Muscle of back (tissue), 13 donors: Measurements from ENCODE around the gene ARHGAP20. TPM values are rescaled to one million over a fixed set of nuclear protein-coding genes. Genes with fewer than 3 reads are reported as not detected.

ENCODE experiments used
- DNase-seq, 3 donors: peaks; one replicate each; pipeline versions ENCODE4 v3.0.0 to v3.0.0-alpha.2; 2013
- long read RNA-seq, 9 donors: transcript quantifications; one replicate each; lab custom pipeline, GENCODE V29; 2026
- polyA plus RNA-seq, 10 donors: library from polyadenylated mRNA; unstranded; fragments of 120-200 nt; gene quantifications; one replicate each; pipeline ENCODE4 v1.2.1, GENCODE V29; 2013; ENCODE audit not compliant: insufficient read length in 10 of 10

The ARHGAP20 gene
- 10 to 100 TPM in 4 of 10 donors, 1 to 10 TPM in 6; 7.0 to 12.8 (median 9.3) TPM for polyA plus RNA-seq
- long read RNA-seq, donor 1: 0 reads
- long read RNA-seq, donor 2, partial matches to known transcripts: 5 of 5 reads
- long read RNA-seq, donor 2, other reads (novel, unspliced or antisense): 0 of 5 reads
- long read RNA-seq, donor 3: 0 reads
- long read RNA-seq, donor 4: 0 reads
- long read RNA-seq, donor 5: 0 reads
- long read RNA-seq, donor 6: 0 reads
- long read RNA-seq, donor 7: 0 reads
- long read RNA-seq, donor 8, partial matches to known transcripts: 11 of 11 reads
- long read RNA-seq, donor 8, other reads (novel, unspliced or antisense): 0 of 11 reads
- long read RNA-seq, donor 9: 0 reads

GRCh38 chr11:110711776-110712658, at the start of gene ARHGAP20:
Gene ARHGAP20 (minus strand): TSS chr11:110712437. CDS start chr11:110712231, 206 bp downstream.
- peak; percentile 79 to 93 (median 86) for DNase-seq

DNA sequence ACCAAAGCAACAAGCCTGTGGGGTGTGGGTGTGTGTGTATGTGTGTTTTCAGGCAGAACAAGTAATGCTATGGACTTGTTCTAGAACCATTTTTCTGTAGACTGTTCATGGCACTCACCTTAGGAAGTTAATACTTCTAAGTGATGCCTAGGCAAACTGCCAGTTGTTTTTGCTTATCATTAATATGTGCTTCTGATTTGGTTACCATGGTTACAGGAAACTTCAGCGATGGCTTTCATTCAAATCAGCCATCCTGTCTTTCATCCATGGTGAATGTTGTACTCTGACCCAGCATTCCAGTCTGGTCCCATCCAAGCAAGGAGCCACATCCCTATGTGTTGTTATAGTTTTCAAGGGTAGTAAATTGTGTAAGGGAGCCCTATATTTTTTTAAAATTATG, 49.8 kb upstream of the ARHGAP20 start:
- no peak for DNase-seq

GRCh38 chr11:110761131-110761530, 48.9 kb upstream of the ARHGAP20 start:
- no peak for DNase-seq

DNA sequence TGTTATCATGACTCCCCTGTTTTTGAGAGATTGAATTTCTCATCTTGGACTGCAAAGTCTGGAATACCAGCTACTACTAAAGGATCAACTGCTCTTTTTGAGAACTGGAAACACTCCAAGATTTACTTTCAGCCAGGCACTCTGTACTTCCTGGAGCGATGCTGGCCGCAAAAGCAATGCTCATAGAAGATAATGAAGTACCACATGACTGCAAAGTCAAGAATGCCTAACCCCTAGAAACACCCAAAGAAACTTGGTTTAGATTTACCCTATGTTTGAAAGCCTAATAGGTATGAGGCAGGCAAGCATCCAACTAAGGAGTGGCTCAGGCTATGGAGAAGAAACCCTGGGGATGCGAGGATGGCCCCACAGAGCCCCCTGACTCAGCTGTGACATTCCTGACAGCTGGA, 47.7 kb upstream of the ARHGAP20 start:
- peak in 2 of 3 donors; percentile 12 to 42 for DNase-seq

GRCh38 chr11:110757962-110758755, 45.9 kb upstream of the ARHGAP20 start:
- DNase-seq: no peak

DNA sequence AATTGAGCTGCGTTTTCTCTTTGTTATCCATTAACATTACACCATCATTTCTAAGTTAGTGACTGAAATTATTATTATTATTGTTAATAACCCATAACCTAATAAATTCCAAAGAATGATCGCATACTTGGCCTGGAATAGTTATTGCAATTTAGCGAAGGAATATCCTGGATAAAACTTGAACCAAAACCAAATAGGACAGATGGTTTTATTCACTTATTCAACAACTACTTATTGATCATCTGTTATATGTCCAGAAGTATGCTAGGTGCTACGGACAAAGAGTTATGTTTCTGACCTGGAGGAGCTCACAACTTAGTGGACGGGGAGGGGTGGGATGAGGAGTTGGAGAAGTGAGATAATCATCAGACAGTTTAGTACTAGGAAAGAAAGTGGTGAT, 44.8 kb upstream of the ARHGAP20 start:
- peak in 2 of 3 donors; percentile 27 to 62 for DNase-seq

- DNase-seq: no peak
Measured at GRCh38 chr11:110755941-110756340, 43.7 kb upstream of the ARHGAP20 start.

DNA sequence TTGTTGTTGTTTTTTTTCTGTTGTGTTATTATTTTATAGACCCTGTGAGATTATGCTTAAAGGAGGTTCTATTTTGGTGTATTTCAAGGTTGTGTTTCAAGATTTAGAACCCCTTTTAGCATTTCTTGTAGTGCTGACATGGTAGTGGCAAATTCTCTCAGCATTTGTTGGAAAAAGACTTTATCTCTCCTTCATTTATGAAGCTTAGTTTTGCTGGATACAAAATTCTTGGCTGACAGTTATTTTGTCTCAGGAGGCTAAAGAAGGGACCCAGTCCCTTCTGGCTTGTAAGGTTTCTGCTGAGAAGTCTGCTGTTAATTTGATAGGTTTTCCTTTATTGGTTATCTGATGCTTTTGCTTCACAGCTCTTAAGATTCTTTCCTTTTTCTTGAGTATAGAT, 40.7 kb upstream of the ARHGAP20 start:
- no peak for DNase-seq

DNA sequence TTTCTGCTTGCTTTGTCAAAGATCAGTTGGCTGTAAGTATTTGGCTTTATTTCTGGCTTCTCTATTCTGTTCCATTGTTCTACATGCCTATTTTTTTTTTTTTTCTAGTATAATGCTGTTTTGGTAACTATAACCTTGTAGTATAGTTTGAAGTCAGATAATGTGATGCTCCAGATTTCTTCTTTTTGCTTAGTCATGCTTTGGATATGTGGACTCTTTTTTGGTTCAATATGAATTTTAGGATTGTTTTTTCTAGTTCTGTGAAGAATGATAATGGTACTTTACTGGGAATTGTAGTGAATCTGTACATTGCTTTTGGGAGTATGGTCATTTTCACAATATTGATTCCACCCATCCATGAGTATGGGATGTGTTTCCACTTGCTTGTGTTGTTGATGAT, 37.9 kb upstream of the ARHGAP20 start:
- no peak for DNase-seq

DNA sequence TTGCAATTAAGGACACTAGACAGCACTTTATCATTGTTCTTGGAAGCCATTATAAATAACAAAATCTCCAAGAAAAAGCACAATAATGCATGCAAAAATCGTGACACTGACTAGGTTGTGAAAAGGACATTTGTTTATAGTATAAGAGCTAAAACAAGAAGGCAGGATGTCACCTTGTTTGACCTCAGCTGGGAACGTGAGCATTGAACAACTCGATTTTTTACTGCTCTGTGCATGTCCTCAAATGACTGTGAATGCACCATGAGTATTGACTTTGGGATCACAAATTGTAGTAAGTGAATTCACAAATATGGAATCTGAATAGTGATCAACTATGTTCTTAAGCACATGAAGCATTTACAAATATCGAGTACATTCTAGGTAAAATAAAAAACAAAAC, 35.3 kb upstream of the ARHGAP20 start:
- DNase-seq: no peak

- DNase-seq: no peak
Measured at GRCh38 chr11:110738641-110739040, 26.4 kb upstream of the ARHGAP20 start.

GRCh38 chr11:110737593-110737992, 25.4 kb upstream of the ARHGAP20 start:
- no peak for DNase-seq

DNA sequence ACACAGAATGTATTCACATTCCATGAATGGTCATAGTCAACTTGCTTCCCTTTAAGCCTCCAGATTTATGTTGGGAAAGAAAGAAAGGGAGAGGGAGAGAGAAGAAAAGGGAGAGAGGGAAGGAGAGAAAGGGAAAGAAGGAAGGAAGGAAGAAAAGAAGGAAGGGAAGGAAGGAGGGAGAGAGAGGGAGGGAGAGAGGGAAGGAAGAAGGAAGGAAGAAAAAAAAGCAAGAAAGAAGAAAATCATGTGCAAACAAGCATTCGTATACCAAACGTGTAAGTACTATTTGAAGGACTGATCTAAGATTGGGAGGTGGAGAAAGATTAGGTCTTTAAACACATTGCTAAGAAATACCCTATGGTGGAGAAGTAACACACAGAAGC, 23.9 kb upstream of the ARHGAP20 start:
- DNase-seq: no peak

DNA sequence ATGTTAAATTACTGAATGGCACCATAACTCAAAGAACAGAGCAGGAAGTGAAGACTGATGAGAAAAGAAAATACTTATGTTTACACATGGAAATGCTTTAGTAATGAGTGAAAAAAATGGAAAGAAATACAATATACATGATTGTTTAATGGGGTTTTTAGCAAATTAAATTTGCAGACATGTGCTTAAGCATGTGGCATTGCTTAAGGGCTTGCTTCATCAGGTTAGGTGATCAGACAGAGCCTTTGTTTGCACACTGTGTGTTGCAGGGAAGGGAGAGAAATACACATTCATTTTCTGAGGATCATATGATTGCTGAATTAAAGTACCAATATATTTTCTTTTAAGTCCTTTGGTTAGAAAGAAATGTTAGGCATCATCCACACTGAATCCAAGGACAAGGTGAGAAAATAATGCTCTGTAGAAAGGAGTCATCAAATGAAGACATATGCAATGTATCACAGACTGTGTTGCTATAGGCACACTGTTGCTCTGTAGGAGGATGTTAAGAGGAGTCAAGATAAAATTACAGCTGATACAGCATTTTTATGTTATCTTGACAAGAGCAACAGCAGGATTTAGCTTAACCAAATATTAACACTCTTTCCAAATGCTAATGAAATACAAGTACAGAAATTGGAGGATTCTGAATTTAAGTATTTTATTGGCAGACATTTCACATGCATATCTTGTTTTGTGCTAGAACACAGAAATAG, 23.4 kb upstream of the ARHGAP20 start:
- no peak for DNase-seq

DNA sequence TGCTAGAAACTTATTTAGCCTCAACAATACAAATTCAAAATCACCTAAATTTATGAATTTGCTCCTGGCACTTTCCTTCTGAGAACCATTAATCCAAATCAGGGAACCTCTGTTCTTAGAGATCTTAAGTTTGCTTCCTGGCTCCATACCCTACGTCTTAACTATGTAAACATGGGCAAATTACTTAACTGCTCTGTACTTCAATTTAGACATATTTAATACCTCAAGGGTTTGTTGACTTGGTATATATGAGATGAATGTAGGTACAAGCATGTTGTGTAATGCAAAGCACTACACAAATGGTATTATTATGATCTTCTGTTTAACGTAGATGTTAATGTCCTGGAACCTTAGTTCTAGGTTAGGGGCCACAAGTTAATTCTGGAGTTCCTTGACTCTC, 22.6 kb upstream of the ARHGAP20 start:
- DNase-seq: no peak

- DNase-seq: no peak
Measured at GRCh38 chr11:110730773-110731172, 18.5 kb upstream of the ARHGAP20 start.

GRCh38 chr11:110728883-110729282, 16.6 kb upstream of the ARHGAP20 start:
- DNase-seq: no peak

DNA sequence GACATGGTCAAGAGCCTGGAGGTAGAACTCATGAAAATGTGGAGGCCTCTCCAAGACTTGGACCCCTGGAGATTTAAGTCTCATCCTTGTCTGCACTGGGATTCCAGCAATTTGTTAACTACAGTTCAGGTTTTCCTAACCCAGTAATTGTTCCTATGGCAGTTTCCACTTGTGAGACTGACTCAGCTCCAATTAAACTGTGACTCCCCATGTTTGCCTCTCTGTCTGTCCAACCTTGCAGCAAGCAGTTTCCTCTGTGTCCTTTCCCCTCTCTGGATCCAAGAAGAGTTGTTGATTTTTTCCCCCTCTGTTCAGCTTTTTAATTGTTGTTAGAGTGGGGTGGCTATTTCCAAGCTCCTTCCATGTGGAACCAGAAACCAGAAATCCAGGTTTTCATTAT, 16.2 kb upstream of the ARHGAP20 start:
- no peak for DNase-seq

DNA sequence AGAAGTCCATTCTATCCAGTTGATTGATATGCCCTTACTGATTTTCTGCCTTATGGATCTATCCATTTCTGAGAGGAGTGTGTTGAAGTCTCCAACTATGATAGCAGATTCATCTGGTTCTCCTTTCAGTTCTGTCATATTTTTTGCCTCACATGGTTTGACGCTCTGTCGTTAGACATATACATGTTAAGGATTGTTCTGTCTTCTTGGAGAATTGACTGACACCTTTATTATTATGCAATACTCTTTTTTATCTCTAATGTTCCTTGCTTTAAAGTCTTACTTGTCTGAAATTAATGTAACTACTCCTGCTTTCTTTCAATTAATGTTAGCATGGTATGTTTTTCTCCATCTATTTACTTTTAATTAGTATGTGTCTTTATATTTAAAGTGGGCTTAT, 12.1 kb upstream of the ARHGAP20 start:
- no peak for DNase-seq

- peak in 1 of 3 donors; percentile 39 for DNase-seq
Measured at GRCh38 chr11:110720431-110721275, 8.4 kb upstream of the ARHGAP20 start.
